Keratinocyte (primary cell): ENCODE results near the gene ADAM12. TPM values are rescaled to one million over a fixed set of nuclear protein-coding genes. Genes with fewer than 3 reads are reported as not detected.

Experiments
- DNase-seq: peaks from one replicate; pipeline ENCODE4 v3.0.0-alpha.2; 2011; ENCODE audit warnings: low read depth, missing footprints, low spot score
- FAIRE-seq: peaks from 2 replicates; lab custom pipeline; 2011; peaks lifted over from hg19 to GRCh38; lab: Jason Lieb, UNC
- H2AFZ ChIP-seq: 2 replicates; pipeline ENCODE4 v1.6.0; 2012; ENCODE audit warnings: low read length, control low read depth, inconsistent platforms; ENCODE audit not compliant: control insufficient read depth
- H3K27ac ChIP-seq: 2 replicates; pipeline ENCODE4 v1.5.1; 2011; ENCODE audit warnings: low read length; ENCODE audit not compliant: control insufficient read depth, insufficient read depth
- H3K27me3 ChIP-seq: 3 replicates; pipeline ENCODE4 v1.6.0; 2011; ENCODE audit warnings: low read length; ENCODE audit not compliant: control insufficient read depth, insufficient read depth; ENCODE audit errors: extremely low read depth
- H3K36me3 ChIP-seq, 2 experiments: 2 replicates in 1 of 2; 3 replicates in 1 of 2; pipeline ENCODE4 v1.5.1; 2011; ENCODE audit warnings: low read length in 2 of 2, mild to moderate bottlenecking in 1 of 2; ENCODE audit not compliant: control insufficient read depth in 2 of 2, insufficient read depth in 2 of 2; ENCODE audit errors: extremely low read depth in 1 of 2
- H3K4me1 ChIP-seq: 3 replicates; pipeline ENCODE4 v1.5.1; 2011; ENCODE audit warnings: low read length; ENCODE audit not compliant: control insufficient read depth, insufficient read depth; ENCODE audit errors: extremely low read depth
- H3K4me2 ChIP-seq: 3 replicates; pipeline ENCODE4 v1.6.0; 2011; ENCODE audit warnings: low read depth, low read length; ENCODE audit not compliant: control insufficient read depth, insufficient read depth; ENCODE audit errors: extremely low read depth
- H3K4me3 ChIP-seq, 3 experiments: fragments of 200-600 bp in 1 of 3; sonication (generic) in 1 of 3; 2 replicates in 2 of 3; 3 replicates in 1 of 3; pipeline ENCODE4 v1.5.1; 2011 to 2016; ENCODE audit warnings: low read length in 3 of 3, mild to moderate bottlenecking in 3 of 3, control low read depth in 2 of 3, inconsistent platforms in 1 of 3, low read depth in 1 of 3, mixed read lengths in 1 of 3, mixed run types in 1 of 3, moderate library complexity in 1 of 3; ENCODE audit not compliant: control insufficient read depth in 2 of 3, insufficient read depth in 2 of 3; ENCODE audit errors: extremely low read depth in 1 of 3
- H3K79me2 ChIP-seq: 2 replicates; pipeline ENCODE4 v1.6.0; 2012; ENCODE audit warnings: low read length; ENCODE audit not compliant: control insufficient read depth, insufficient read depth
- H3K9ac ChIP-seq: 3 replicates; pipeline ENCODE4 v1.6.0; 2011; ENCODE audit warnings: low read length; ENCODE audit not compliant: control insufficient read depth, insufficient read depth; ENCODE audit errors: extremely low read depth
- H3K9me1 ChIP-seq: 3 replicates; pipeline ENCODE4 v1.6.0; 2011; ENCODE audit warnings: low read length; ENCODE audit not compliant: control insufficient read depth, insufficient read depth; ENCODE audit errors: extremely low read depth
- H3K9me3 ChIP-seq: 2 replicates; pipeline ENCODE4 v1.5.1; 2012; ENCODE audit warnings: low read depth, low read length; ENCODE audit not compliant: control insufficient read depth
- H4K20me1 ChIP-seq: 3 replicates; pipeline ENCODE4 v1.6.0; 2011; ENCODE audit warnings: low read length; ENCODE audit not compliant: control insufficient read depth, insufficient read depth; ENCODE audit errors: extremely low read depth
- CTCF ChIP-seq, 3 experiments: IDR thresholded peaks in 1 of 3; conservative IDR thresholded peaks in 1 of 3; optimal IDR thresholded peaks in 1 of 3; 2 replicates in 2 of 3; 3 replicates in 1 of 3; pipeline versions ENCODE3 to v1.5.1; 2011; ENCODE audit warnings: low read length in 3 of 3, mild to moderate bottlenecking in 3 of 3, moderate library complexity in 2 of 3, control low read depth in 1 of 3, inconsistent platforms in 1 of 3; ENCODE audit not compliant: insufficient read depth in 2 of 3; ENCODE audit errors: extremely low read depth in 1 of 3
- EZH2 ChIP-seq: IDR thresholded peaks from one replicate; pipeline ENCODE4 v1.6.1; 2012; ENCODE audit warnings: inconsistent platforms, mild to moderate bottlenecking, low read length, moderate library complexity
- dilution Hi-C: fragments of 300-500 bp; cut with MboI; formaldehyde crosslinking; loops from one replicate; pipeline ENCODE4 v1.7.0; 2020; ENCODE audit warnings: low sequenced_read_pairs; ENCODE audit not compliant: extremely low pct_ligation_motif_present
- polyA plus RNA-seq, 5 experiments: library from polyadenylated mRNA; depleted of rRNA in 3 of 5; stranded (reverse) in 3 of 5; stranded (forward) in 1 of 5; unstranded in 1 of 5; fragments of >200 nt; gene quantifications; 1 replicate in 1 of 5; 2 replicates in 3 of 5; 3 replicates in 1 of 5; pipeline versions ENCODE4 v1.2.1 to v1.2.3, GENCODE V29; 2011 to 2012; ENCODE audit warnings: missing spikeins in 2 of 5, low read depth in 1 of 5, low replicate concordance in 1 of 5

ADAM12 gene
- polyA plus RNA-seq, 1 donor (not counting 4 experiments of a cell fraction or from before 2014, with no cell fraction given), result 0.07 TPM

- dilution Hi-C loops, result no loop called here
- H3K9ac ChIP-seq, result no peak overlapping the region
- no peaks in the 10 kb centered on the region for H3K27me3 ChIP-seq
- FAIRE-seq, result no peak
- H3K36me3 ChIP-seq, result no peaks in the 10 kb centered on the region
- DNase-seq, result no peak
- no peaks in the 10 kb centered on the region for H3K9me1 ChIP-seq
- no peaks in the 10 kb centered on the region for H4K20me1 ChIP-seq
- H3K4me2 ChIP-seq, result no peak overlapping the region
- no peak overlapping the region for H3K4me3 ChIP-seq
- H3K9me3 ChIP-seq, result no peaks in the 10 kb centered on the region
- no peak for TF ChIP-seq CTCF (optimal IDR thresholded peaks at IDR 0.05 in 1 of 3, IDR thresholded peaks at IDR 0.05 in 1 of 3, conservative IDR thresholded peaks at IDR 0.05 in 1 of 3; ENCODE audit: extremely low read depth in 1 of 3, insufficient read depth in 2 of 3, low read length in 3 of 3)
- no peak for TF ChIP-seq EZH2
- peaks cover 4% of the 10 kb centered on the region for H3K4me1 ChIP-seq
- no peak overlapping the region for H2AFZ ChIP-seq
- H3K79me2 ChIP-seq, result no peaks in the 10 kb centered on the region
- H3K27ac ChIP-seq, result no peak overlapping the region
These were observed 302.5 kb downstream of the ADAM12 start for GRCh38 chr10:126085806-126086205.

GRCh38 chr10:126084369-126084768 lies 303.9 kb downstream of the ADAM12 start:
- FAIRE-seq (no peak), DNase-seq (no peak)
- H3K4me3 ChIP-seq, result no peak overlapping the region
- no peaks in the 10 kb centered on the region for H3K79me2 ChIP-seq
- dilution Hi-C loops, result no loop called here
- H3K27ac ChIP-seq, result no peak overlapping the region
- no peaks in the 10 kb centered on the region for H3K9me3 ChIP-seq
- H3K4me1 ChIP-seq, result no peaks in the 10 kb centered on the region
- no peaks in the 10 kb centered on the region for H4K20me1 ChIP-seq
- H3K9ac ChIP-seq, result no peak overlapping the region
- no peaks in the 10 kb centered on the region for H3K36me3 ChIP-seq
- TF ChIP-seq EZH2 (no peak), CTCF (optimal IDR thresholded peaks at IDR 0.05 in 1 of 3, IDR thresholded peaks at IDR 0.05 in 1 of 3, conservative IDR thresholded peaks at IDR 0.05 in 1 of 3; ENCODE audit: extremely low read depth in 1 of 3, insufficient read depth in 2 of 3, low read length in 3 of 3) (no peak)
- no peaks in the 10 kb centered on the region for H3K9me1 ChIP-seq
- H2AFZ ChIP-seq, result no peak overlapping the region
- no peak overlapping the region for H3K4me2 ChIP-seq
- H3K27me3 ChIP-seq, result no peaks in the 10 kb centered on the region
